Measurements from ENCODE around the gene ATG7. TPM values are rescaled to one million over a fixed set of nuclear protein-coding genes. Genes with fewer than 3 reads are reported as not detected.

Gene ATG7
- total RNA-seq, 4 donors from 2014 or later = 20.6 to 50.4 (median 39.9) TPM

DNA sequence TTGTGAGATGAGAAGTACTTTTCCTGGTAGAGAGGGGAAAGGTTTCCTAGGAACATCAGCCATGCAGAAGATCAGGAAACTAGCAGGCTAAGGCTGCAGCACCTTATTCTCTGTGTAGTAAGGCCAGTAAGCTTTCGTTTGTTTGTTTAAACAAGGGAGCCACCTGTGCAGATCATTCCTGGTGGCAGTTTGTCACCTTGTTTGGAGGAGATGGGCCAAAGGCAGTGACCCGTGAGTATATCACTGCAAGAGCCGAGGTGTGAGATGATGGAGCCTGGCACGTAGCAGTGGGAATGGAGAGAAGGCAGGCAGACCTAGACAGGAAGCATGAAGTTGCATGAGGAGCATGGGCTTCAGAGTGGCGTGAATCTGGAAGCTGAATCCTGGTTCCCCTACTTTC, 19.6 kb downstream of the ATG7 start:
- Histone ChIP-seq H3K36me3 (no peaks in the 10 kb centered on the region), H3K27ac (replicated peaks in 1 of 4) (peak overlapping the region in 1 of 4 donors; percentile 27), H3K27me3 (no peaks in the 10 kb centered on the region), H3K4me3 (no peak overlapping the region), H3K4me1 (peaks cover 25 to 50% (median 47%) of the 10 kb centered on the region in 4 donors), H3K9me3 (no peaks in the 10 kb centered on the region)
- WGBS = 74% methylated on average over 5 of the region's 5 CpGs
- intact Hi-C loops (cut with DNase I) = no loop called here
- DNase-seq (ENCODE audit: extremely low spot score) = no peak
- TF ChIP-seq POLR2AphosphoS5 (IDR thresholded peaks at IDR 0.05) (no peak), POLR2A (IDR thresholded peaks at IDR 0.05; ENCODE audit: low read depth) (no peak), EP300 (IDR thresholded peaks at IDR 0.05) (no peak)
- TF ChIP-seq, protein P1, sequence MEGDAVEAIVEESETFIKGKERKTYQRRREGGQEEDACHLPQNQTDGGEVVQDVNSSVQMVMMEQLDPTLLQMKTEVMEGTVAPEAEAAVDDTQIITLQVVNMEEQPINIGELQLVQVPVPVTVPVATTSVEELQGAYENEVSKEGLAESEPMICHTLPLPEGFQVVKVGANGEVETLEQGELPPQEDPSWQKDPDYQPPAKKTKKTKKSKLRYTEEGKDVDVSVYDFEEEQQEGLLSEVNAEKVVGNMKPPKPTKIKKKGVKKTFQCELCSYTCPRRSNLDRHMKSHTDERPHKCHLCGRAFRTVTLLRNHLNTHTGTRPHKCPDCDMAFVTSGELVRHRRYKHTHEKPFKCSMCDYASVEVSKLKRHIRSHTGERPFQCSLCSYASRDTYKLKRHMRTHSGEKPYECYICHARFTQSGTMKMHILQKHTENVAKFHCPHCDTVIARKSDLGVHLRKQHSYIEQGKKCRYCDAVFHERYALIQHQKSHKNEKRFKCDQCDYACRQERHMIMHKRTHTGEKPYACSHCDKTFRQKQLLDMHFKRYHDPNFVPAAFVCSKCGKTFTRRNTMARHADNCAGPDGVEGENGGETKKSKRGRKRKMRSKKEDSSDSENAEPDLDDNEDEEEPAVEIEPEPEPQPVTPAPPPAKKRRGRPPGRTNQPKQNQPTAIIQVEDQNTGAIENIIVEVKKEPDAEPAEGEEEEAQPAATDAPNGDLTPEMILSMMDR (IDR thresholded peaks at IDR 0.05) = no peak

DNA sequence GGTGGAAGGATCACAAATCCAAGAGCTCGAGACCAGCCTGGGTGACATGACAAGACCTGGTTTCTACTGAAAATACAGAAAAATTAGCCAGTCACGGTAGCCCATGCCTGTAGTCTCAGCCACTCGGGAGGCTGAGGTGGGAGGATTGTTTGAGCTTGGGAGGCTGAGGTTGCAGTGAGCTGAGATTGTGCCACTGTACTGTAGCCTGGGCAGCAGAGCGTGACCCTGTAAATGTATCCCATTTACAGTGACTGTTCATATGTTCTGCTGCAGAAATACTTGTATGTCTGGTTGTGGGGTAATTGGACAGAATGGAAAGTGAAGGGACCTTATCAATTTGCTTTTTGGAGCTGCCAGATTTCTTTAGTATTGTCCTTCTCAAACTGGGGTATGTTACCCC, 24.9 kb downstream of the ATG7 start:
- DNase-seq (ENCODE audit: extremely low spot score) = no peak
- H3K27me3 ChIP-seq = no peaks in the 10 kb centered on the region
- H3K4me1 ChIP-seq = peaks cover 0 to under 1% (median 0%) of the 10 kb centered on the region in 4 donors
- 93% methylated on average over 4 of the region's 4 CpGs for WGBS
- no peak overlapping the region for H3K4me3 ChIP-seq
- TF ChIP-seq POLR2AphosphoS5 (IDR thresholded peaks at IDR 0.05) (no peak), EP300 (IDR thresholded peaks at IDR 0.05) (no peak), POLR2A (IDR thresholded peaks at IDR 0.05; ENCODE audit: low read depth) (no peak)
- TF ChIP-seq, protein P1 (IDR thresholded peaks at IDR 0.05) = no peak
- H3K9me3 ChIP-seq = no peaks in the 10 kb centered on the region
- intact Hi-C loops (cut with DNase I) = no loop called here
- peaks cover 11 to 41% (median 24%) of the 10 kb centered on the region in 4 donors for H3K36me3 ChIP-seq
- H3K27ac ChIP-seq (replicated peaks in 1 of 4) = no peak overlapping the region

DNA sequence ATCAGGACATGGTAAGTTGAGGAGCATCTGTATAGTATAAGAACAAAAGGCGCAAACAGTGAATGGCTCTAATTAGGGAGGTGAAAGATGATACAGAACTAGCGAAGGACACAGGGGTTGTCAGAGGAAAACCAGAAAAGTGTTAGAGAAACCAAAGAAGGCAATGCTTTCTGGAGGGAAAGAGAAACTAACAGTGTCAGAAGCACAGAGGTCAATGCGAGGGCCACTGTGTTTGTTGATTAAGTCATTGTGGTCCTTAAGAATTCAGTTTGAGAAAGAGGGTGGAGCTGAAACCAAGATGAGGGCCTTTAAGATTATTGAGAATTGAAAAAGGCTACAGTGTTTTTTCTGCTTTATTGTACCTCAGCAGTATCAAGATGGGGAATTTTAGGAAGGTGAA, 28.8 kb downstream of the ATG7 start:
- Histone ChIP-seq H3K36me3 (peaks cover 11 to 71% (median 37%) of the 10 kb centered on the region in 4 donors), H3K4me1 (peaks cover 0 to 5% (median 0%) of the 10 kb centered on the region in 4 donors), H3K27ac (replicated peaks in 1 of 4) (no peak overlapping the region), H3K4me3 (no peak overlapping the region), H3K27me3 (no peaks in the 10 kb centered on the region), H3K9me3 (no peaks in the 10 kb centered on the region)
- 93% methylated on average over 3 of the region's 3 CpGs for WGBS
- TF ChIP-seq, protein P1 (IDR thresholded peaks at IDR 0.05) = no peak
- TF ChIP-seq POLR2A (IDR thresholded peaks at IDR 0.05; ENCODE audit: low read depth) = no peak
- TF ChIP-seq POLR2AphosphoS5 (IDR thresholded peaks at IDR 0.05) = no peak
- no peak for TF ChIP-seq EP300 (IDR thresholded peaks at IDR 0.05)
- DNase-seq (ENCODE audit: extremely low spot score) = no peak
- intact Hi-C loops (cut with DNase I) = no loop called here

DNA sequence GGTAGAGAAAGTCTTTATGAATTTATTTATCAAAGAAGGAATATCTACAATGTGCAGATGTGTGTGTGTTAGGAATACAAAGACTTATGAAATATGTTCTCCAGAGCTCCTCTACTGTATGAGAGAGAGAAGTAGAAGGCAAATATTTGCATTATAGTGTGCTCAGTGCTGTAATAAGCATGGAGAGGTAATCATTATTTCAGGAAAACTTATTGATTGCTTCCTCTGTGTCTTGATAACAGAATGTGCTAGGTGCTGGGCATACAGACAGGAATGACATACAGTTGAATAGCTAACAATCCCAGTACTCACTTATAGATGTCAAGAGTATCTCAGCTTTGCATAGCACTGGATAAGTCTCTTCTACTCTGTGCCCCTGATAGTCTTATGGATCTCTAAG, 30.2 kb downstream of the ATG7 start:
- TF ChIP-seq, protein P1 (IDR thresholded peaks at IDR 0.05) = no peak
- no peak for TF ChIP-seq POLR2AphosphoS5 (IDR thresholded peaks at IDR 0.05)
- no peak for TF ChIP-seq EP300 (IDR thresholded peaks at IDR 0.05)
- no peak for TF ChIP-seq POLR2A (IDR thresholded peaks at IDR 0.05; ENCODE audit: low read depth)

DNA sequence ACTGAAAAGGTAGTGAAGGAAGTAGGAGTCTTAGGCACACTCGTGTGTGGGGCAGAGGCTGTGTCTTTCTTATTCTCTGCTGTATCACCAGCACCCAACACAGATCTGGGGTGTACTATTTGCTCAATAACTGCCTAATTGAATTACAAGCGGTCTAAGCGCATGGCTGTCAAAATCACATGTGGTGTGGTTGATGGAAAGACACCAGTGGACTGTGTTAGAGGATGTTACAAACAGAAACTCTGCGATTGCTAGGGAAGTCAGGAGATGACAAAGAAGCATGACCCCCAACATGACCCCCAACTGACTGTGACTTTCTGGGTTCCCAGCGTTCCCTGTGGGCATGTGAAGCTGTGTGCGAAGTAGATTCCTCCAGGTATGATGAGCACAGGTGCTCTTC, 32.0 kb downstream of the ATG7 start:
- intact Hi-C loops (cut with DNase I) = no loop called here
- Histone ChIP-seq H3K9me3 (no peaks in the 10 kb centered on the region), H3K4me1 (peaks cover 0 to 22% (median 8%) of the 10 kb centered on the region in 4 donors), H3K27ac (replicated peaks in 1 of 4) (no peak overlapping the region), H3K27me3 (no peaks in the 10 kb centered on the region), H3K4me3 (no peak overlapping the region), H3K36me3 (peaks cover 34 to 89% (median 59%) of the 10 kb centered on the region in 4 donors)
- 82% methylated on average over 6 of the region's 6 CpGs for WGBS
- no peak for DNase-seq (ENCODE audit: extremely low spot score)
- TF ChIP-seq POLR2AphosphoS5 (IDR thresholded peaks at IDR 0.05) = no peak
- no peak for TF ChIP-seq POLR2A (IDR thresholded peaks at IDR 0.05; ENCODE audit: low read depth)
- no peak for TF ChIP-seq EP300 (IDR thresholded peaks at IDR 0.05)
- TF ChIP-seq, protein P1 (IDR thresholded peaks at IDR 0.05) = no peak

More for the DNA sequence above, 30.2 kb downstream of the ATG7 start:
- Histone ChIP-seq H3K4me3 (no peak overlapping the region), H3K27me3 (no peaks in the 10 kb centered on the region), H3K36me3 (peaks cover 20 to 86% (median 46%) of the 10 kb centered on the region in 4 donors), H3K9me3 (no peaks in the 10 kb centered on the region), H3K4me1 (peaks cover 0 to 20% (median 6%) of the 10 kb centered on the region in 4 donors), H3K27ac (replicated peaks in 1 of 4) (no peak overlapping the region)
- no peak for DNase-seq (ENCODE audit: extremely low spot score)
- intact Hi-C loops (cut with DNase I) = no loop called here
